ENCODE results near the gene KIAA1328. TPM values are rescaled to one million over a fixed set of nuclear protein-coding genes. Genes with fewer than 3 reads are reported as not detected.

The KIAA1328 gene
- polyA plus RNA-seq, 4 donors: 8.9 to 11.3 (median 9.9) TPM

DNA sequence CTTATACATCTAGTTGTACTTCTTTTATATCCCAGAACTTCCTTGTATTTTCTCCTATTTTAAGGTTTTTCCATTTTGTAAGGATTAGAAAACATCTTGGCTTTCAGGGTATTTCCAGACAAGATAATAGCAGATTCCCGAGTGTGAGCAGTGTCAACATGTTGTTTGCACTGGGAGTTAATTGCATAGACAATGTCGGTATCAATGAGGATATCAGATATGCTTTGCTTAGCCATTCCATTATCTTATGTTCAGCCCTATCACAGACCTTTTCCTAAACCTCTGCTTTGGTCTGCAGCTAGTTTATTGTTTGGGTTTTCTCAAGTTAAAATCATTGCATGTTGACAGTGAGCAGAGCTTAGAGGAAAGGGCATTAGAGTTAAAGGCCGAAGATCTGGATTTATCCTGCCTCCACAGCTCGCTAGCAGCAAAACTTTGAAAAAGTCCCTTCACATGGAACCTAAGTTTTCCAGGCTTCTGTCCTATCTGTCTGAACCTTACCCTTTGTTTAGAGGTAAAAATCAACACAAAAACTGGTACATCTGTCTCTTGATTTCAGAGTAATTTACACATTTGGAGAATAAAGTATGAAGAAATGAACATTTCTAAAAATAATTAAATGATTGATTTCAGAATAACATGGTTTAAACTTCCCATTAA lies 355.4 kb downstream of the KIAA1328 start:
- no peak for DNase-seq (ENCODE audit: low read depth in 4 of 4, low spot score in 3 of 4)

DNA sequence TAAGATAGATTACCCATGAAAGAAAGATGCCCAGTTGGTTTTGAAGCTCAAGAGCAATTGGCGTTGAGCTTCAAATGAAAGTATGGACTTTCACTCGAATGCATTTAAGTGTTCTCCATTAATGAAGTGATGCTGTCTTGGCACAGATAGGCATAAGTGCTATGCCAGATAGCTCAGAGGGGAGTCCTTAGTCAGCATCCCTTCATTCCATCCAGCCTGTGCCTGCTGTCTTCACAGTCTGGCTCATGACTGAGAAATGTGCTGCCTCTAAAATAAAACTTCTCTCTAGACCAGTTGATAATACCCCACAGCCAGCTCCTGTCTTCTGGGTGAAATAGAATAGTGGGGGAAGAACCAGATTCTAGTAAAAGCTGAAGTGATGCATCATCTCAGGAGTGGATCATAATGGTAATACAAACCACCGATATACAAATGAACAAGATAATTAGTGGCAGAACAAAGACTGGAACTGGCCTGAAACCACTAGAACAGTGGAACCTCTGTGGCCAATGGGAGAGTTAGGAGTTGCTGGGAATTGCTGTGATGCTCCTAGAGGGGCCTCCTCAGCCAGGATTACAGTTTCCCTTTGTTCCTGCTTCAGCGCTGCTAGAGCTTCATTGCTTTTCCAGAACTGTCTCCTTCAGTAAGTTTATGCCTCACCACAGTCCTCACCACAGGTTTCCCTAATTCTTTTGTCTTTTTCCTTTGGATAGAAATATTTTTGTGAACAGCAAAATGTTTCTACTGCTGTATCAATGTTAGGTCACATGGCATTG lies 359.3 kb downstream of the KIAA1328 start:
- DNase-seq (ENCODE audit: low read depth in 4 of 4, low spot score in 3 of 4): no peak

DNA sequence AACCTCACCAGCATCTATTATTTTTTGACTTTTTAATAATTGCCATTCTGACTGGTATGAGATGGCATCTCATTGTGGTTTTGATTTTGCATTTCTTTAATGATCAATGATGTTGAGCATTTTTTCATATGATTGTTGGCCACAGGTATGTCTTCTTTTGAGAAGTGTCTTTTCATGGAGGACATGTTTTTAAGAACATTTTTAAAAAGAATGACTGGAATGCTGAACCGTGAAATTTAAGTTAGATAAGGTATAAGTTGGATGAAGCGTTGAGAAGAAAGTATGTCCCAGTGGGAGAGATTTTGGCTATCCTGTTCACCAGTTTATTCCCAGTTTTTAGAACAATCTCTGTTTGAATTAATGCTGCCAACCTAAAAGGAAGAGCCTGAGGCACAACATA lies 370.8 kb downstream of the KIAA1328 start:
- no peak for DNase-seq (ENCODE audit: low read depth in 4 of 4, low spot score in 3 of 4)

DNA sequence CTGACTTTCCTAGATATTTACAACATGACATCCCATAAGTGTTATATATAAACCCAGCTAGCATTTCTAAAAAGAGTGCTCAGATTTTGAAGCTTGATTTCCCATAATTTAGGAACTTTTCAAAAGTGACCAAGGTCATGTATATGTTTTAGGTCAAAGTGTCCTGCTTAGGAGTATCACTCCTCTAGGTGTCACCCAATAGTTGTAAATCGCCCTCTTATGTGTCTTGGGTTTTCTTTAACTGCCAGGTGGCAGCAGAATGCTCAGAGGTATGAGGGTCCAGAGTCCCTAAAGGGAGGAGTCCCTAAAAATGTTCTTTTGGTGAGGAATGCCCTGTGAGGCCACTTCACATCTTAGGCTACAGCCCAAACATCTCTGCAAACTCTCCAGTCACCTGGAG lies 378.4 kb downstream of the KIAA1328 start:
- no peak for DNase-seq (ENCODE audit: low read depth in 4 of 4, low spot score in 3 of 4)

DNA sequence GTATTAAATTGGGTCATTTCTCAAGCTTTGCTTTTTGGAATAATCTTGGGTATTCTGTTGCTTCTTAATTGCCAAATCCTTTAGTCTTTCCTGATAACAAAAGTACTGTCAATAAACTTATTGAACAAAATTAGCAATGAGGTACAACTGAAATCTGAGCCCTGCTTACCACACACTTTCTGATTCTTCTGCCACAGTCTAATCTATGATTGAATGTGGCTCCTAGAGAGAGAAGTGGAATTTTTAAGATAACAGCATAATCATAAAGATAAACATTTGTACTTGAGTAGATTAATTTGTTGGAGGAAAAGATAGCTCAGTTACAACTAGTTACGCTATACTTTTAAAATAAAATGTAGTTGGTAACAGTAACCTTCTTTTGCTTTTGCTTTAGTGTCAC lies 381.9 kb downstream of the KIAA1328 start:
- DNase-seq (ENCODE audit: low read depth in 4 of 4, low spot score in 3 of 4): no peak

DNA sequence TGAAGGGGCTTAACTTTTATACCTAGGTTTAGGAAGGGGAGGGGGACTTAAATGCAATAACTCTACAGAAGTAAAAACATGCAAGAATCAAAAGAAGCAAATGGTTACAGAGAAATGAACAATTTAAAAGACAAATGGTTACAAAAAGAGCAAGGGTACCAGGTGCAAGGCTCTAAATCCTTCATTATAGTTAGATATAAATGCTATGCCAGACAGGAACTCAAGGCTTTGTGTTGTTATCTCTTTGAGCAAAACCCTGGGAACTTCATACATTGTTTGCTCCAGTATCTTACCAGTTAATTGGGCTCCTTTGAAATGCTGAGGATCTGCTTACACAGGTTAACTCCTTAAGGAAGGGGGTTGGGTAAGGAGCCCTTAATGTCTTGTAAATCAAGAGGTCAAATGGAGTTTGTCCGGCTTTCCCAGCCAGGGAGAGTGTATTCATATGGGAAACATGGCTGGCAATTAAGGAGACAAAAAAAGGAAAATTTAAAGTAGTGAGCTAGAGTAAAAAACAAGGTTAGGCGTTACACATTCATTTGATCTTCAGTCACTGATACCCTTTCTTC lies 389.2 kb downstream of the KIAA1328 start:
- no peak for DNase-seq (ENCODE audit: low read depth in 4 of 4, low spot score in 3 of 4)

DNA sequence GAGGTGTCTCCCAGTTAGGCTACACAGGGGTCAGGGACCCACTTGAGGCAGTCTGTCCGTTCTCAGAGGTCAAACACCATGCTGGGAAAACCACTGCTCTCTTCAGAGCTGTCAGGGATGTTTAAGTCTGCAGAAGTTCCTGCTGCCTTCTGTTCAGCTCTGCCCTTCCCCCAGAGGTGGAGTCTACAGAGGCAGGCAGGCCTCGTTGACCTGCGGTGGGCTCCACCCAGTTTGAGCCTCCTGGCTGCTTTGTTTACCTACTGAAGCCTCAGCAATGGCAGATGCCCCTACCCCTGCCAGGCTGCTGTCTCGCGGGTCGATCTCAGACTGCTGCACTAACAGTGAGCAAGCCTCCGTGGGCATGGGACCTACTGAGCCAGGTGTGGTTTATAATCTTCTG lies 390.3 kb downstream of the KIAA1328 start:
- DNase-seq (ENCODE audit: low read depth in 4 of 4, low spot score in 3 of 4): no peak

DNA sequence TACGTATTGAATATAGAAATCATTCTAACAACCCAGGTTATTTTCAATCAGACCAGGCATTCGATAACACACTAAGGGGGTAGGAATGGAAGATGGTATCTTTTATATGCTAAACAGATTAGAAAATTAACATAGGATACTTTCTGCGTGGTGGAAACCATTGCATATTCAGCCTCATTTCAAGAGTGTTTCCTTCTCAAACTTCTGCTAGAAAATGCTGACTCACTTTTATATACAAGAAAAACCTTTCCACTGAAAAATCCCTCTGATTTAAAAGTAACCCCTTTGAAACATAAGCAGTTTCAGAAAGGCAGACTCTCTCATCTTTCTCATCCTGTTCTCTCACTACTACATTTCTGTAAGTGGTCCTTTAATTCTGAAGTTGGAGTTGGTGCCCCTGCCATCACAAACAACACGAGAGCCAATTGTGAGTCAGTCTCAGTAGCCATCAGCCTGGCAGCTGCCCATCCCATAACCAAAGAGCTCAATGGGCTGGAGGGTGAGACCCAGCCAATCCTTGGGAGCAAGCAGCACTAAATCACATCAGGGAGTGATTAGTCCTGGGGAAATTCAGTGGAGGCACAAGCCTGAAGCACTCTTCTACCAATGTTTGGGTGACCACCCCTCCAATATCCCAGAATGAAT lies 393.5 kb downstream of the KIAA1328 start:
- DNase-seq (ENCODE audit: low read depth in 4 of 4, low spot score in 3 of 4): no peak

DNA sequence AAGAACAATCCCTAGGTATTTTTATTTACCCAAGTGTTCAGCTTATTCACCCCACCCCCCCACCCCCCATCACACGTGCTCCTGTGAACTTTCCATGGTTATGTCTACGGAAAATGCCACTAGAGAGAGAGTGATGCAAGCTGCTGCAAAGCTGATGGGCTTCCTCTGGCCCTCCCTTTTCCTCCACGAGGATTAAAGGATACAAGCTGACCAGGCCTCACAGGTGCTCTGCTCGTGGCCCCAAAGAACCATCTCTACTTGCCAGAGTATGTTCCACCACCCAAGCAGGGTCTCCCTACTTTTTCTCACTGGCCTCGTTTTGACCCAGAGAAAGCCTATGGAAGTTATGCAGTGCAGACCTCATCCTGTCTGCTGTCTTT lies 394.1 kb downstream of the KIAA1328 start:
- DNase-seq (ENCODE audit: low read depth in 4 of 4, low spot score in 3 of 4): no peak

DNA sequence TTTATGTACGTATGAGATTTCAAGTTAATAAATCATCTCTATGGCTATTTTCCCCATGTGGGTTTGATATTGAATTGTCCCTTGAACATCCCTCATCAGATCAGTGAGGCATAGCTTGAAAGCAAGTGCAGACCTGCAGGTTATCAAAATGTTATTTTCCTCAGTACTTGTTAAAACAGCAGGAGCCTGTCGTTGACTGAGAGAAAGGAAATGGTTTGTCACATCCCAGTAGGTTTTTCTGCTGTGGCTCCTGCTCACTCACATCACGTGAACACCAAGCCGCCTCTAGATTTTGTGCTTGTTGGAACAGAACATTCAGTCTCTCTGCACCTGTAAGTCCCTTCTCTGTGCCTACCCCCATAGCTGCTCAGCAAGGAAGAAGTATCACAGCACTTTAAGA lies 396.4 kb downstream of the KIAA1328 start:
- no peak for DNase-seq (ENCODE audit: low read depth in 4 of 4, low spot score in 3 of 4)

DNA sequence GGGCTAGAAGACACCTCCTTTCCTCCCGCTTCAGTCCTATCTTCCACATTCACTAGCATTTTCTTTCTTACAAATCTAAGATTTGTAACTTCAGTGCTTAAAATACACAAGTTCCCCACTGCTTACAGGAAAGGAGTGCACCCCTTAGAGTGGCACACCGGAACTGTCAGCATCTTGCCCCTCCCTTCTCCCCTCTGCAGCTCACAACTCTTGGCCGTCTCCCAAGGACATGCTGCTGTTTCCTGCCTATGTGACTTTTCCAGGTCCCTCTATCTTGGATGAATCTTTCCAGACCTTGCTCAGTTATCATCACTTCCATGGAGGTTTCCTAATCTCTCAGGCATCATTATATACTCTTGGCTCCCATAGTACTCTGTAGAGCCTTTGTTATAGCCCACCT lies 401.8 kb downstream of the KIAA1328 start:
- no peak for DNase-seq (ENCODE audit: low read depth in 4 of 4, low spot score in 3 of 4)

DNA sequence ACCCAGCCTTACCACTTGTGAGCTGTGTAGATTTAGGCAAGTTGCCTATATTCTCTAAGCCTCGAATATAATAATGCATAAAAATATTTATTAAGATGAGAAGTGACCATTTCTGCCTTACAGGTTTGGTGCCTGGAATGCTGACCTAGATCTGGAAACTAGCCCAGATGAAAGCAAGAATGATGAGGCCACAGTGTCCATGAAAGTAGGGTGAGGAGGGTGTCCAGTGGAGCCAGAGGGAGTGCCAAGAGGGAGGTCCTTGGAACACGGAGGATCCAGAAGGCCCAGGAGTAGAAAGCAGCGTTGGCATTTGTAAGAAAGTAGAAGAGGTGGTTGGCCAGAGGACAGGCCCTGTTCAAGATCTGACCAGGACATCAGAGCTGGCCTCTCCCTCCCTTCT lies 402.3 kb downstream of the KIAA1328 start:
- no peak for DNase-seq (ENCODE audit: low read depth in 4 of 4, low spot score in 3 of 4)

DNA sequence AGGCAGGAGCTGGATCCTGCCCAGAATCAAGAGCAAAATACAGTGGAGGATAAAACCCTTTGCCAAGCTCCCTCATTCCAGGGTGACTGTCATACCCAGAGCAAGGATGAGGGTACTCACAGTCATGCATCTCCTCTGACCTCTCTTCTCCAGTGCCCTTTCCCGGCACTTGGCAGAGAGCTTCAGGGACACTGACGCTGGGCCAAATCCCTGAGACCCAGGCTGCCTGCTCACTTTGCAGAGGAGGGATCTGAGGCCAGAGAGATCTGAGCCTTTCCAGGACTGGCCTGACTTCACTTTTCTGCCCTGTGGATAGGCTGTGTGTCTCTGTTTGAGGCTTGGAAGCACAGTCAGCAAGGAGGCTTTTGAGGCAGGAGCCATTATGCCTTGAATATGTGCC lies 406.7 kb downstream of the KIAA1328 start:
- DNase-seq (ENCODE audit: low read depth in 4 of 4, low spot score in 3 of 4): no peak

DNA sequence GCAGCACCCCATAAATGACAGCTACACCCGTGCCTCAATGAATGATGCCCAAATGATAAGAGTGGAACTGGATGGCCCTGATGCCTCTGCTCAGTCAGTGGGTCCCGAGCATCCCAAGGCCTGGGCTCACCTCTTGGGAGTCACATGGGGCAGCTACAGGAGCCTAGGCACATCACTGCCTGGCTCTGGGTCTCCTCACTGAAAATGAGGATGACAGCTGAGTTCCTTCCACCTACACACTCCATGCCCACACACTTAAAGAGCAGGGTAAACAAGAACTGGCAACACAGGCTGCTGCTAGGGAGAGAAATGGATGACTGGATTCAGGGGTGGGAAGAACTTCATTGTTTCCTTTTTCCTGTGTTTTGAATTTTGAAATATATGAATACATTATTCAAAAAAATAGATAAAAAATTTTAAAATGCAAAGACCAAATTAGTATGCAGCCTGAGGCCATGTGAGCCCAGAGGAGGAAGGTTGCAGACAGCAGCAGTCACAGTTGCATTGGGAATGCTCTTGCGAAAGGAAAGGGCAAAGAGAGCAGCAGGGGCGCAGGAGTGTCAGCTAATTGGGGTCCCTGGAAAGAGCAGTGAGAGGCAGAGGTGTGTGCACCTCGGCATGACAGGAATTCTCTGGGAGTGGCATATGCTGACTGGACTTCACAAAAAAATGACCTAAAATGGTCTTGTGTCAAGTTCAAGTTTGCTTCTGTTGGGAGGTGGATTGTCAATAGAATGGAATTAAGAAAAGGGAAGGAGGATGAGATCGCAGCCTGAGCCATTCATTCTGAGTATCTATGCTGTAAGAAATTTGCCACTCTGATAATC lies 409.6 kb downstream of the KIAA1328 start:
- no peak for DNase-seq (ENCODE audit: low read depth in 4 of 4, low spot score in 3 of 4)

DNA sequence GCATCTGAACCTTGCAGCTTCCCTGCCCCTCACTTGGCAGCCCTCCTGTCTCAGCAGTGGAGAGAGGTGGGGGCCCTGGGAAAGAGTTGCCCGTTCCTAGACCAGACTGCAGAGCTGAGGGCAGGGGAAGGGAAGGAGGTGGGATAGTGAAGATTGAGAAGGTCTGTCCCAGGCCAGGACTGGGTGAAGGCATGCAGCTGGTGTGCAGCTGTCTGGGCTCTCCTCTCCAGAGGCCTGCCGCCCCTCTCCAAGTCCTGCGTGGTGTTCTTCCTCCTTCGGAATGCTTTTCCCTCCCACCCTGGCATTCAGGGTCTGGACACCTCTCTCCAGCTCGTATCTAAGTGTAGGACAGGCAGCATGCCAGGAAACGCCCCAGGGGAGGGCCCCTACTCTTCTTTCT lies 413.2 kb downstream of the KIAA1328 start:
- no peak for DNase-seq (ENCODE audit: low read depth in 4 of 4, low spot score in 3 of 4)

DNA sequence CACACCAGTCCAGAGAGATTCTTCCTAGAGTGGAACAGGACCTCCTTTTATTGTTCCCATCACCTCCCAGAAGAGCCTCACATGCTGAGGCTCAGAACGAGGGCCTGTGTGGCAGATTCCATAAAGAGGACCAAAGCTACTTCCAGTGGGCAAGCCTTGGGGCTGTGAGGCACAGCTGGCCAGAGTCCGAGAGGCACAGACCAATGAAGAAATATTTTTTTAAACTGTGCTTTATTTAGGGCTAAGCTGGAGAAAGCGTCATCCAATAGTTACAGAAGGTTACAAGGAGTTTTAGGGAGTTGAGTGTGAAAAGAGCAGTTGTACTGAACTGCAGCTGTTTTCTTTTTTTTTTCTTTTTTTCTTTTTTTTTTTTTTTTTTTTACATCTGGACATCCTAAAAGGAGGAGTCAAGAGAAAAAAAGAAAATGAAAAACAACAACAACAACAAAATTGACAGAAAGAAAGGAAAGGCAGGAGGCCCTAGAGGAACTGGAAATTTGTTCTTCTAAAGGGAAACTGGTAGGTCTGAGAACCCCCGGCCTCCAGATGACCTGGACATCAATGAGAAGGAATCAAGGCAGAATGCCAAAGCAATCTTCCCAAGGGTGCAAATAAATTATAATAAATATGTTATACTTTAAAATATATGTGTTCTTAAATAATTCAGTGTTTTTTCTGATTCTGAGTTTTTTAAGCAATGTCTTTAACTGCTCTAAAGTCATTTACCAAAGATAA lies 414.1 kb downstream of the KIAA1328 start:
- DNase-seq (ENCODE audit: low read depth in 4 of 4, low spot score in 3 of 4): no peak

DNA sequence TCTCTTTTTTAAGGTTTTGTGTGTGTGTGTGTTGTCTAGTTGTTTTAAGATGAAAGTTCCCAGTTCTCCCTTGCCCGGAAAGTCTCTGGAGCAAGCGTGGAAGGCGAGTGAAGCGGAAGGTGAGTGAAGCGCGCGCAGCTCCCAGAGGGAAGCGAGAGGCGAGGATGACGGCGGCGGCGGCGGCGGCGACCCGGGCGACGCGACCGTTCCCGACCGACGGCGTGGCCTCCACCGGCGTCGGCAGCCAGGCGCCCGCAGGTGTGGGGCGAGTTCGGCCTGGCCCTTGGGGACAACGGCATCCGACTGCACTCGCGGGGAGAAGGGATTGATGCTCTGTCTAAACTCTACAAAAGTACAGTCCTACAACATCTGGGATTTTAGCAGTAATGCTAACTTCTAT lies 414.8 kb downstream of the KIAA1328 start:
- DNase-seq (ENCODE audit: low read depth in 4 of 4, low spot score in 3 of 4): no peak

DNA sequence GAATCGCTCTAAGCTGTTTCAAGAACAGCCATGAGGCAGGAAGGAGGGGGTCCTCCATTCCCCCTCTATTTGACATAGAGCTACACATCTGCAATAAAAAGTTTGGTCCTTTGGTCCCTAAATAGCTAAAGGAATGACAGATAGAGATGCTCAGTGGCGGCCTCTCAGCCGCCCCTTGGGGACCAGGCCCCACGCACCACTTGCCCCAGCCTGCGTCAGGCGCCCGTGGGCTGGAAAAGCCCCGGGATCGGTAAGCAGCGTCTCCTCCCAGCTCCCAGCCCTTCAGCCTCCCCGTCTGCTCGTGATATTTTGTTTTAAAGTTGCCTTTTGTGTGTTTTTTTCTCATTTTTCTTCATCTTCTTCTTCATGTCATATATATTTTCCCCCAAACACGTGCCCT lies 415.7 kb downstream of the KIAA1328 start:
- DNase-seq (ENCODE audit: low read depth in 4 of 4, low spot score in 3 of 4): no peak

DNA sequence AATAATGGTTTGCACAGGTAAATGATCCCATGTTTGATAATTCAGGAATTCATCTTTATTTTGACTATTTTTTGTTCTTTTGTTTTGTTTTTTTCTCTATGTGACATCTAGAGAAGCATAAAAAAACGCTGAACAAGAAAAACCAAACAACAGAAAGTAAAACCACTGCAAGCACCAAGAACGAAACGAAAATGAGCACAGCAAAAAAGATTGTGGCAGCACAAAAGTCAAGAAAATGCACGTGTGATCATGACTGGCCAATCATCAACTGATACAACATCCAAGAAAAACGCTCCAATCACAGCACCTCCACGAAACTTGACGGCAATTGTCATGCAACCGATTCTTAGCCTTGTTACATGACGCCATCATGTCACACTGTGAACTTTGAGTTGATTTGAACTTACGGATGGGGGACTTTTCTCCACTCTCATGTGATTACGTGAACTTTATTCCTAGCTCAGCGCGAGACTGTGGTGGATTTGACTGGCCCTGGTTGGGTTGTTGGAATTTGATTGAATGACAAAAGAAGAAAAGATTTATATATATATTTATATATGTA lies 417.9 kb downstream of the KIAA1328 start:
- DNase-seq (ENCODE audit: low read depth in 4 of 4, low spot score in 3 of 4): no peak

Data from right renal pelvis (tissue), 4 donors.